ENCODE data around the gene PDCD1. TPM values are rescaled to one million over a fixed set of nuclear protein-coding genes. Genes with fewer than 3 reads are reported as not detected.

The PDCD1 gene
- total and polyA plus RNA-seq, 2 donors (not counting 1 experiment from before 2014, with no cell fraction given): 0.28 to 1.3 TPM

- ChIA-PET CTCF (no interaction called here), POLR2A (no interaction called here)
- no peaks in the 10 kb centered on the region for H3K79me2 ChIP-seq (ENCODE audit: control insufficient read depth, insufficient read depth, low read length)
- H3K36me3 ChIP-seq (replicated peaks in 1 of 2; ENCODE audit: control extremely low read depth in 1 of 2, control insufficient read depth in 1 of 2, extremely low read depth in 1 of 2, insufficient read depth in 2 of 2, low read length in 1 of 2): no peaks in the 10 kb centered on the region
- H3K4me1 ChIP-seq (ENCODE audit: control insufficient read depth in 2 of 2, insufficient read depth in 2 of 2, low read length in 2 of 2): peaks cover 19 to 40% of the 10 kb centered on the region in 2 donors
- ATAC-seq (ENCODE audit: low read depth) (no peak), DNase-seq (no peak)
- H3K27ac Mint-ChIP-seq: no peak overlapping the region
- no peak overlapping the region for H2AFZ ChIP-seq (ENCODE audit: insufficient read depth, low read depth, low read length, poor library complexity, severe bottlenecking)
- H3K9ac ChIP-seq (ENCODE audit: low read length): no peak overlapping the region
- no peak for TF ChIP-seq EZH2 (IDR thresholded peaks at IDR 0.05; ENCODE audit: borderline replicate concordance, insufficient read depth, low read depth, low read length, poor library complexity, severe bottlenecking)
- TF ChIP-seq CTCF (IDR thresholded peaks at IDR 0.05): no peak
- no peaks in the 10 kb centered on the region for H3K9me3 Mint-ChIP-seq (ENCODE audit: insufficient read depth)
- H4K20me1 ChIP-seq (ENCODE audit: control insufficient read depth, insufficient read depth, low read length, poor library complexity, severe bottlenecking): no peaks in the 10 kb centered on the region
- no peak overlapping the region for H3K27ac ChIP-seq (ENCODE audit: low read length in 2 of 2)
- no peak overlapping the region for H3K4me3 Mint-ChIP-seq
- peaks cover 0 to 58% (median 41%) of the 10 kb centered on the region in 4 experiments for H3K27me3 ChIP-seq (replicated peaks in 1 of 4; ENCODE audit: control extremely low read depth in 1 of 4, control insufficient read depth in 3 of 4, insufficient read depth in 4 of 4, low read length in 3 of 4)
- 24% methylated on average over 26 of the region's 31 CpGs for WGBS (ENCODE audit: insufficient coverage)
- peaks cover 0 to 19% (median 0%) of the 10 kb centered on the region in 3 donors for H3K9me3 ChIP-seq (ENCODE audit: control extremely low read depth in 1 of 3, control insufficient read depth in 2 of 3, insufficient read depth in 1 of 3, low read length in 2 of 3)
- peaks cover 31% of the 10 kb centered on the region for H3K27me3 Mint-ChIP-seq
- H3K4me3 ChIP-seq (ENCODE audit: control extremely low read depth in 1 of 5, extremely low read depth in 1 of 5, insufficient read depth in 1 of 5, low read depth in 2 of 5, low read length in 4 of 5): no peak overlapping the region
- intact Hi-C loops (cut with micrococcal nuclease): no loop called here
- H3K4me1 Mint-ChIP-seq: peaks cover 36% of the 10 kb centered on the region
- no peak overlapping the region for H3K4me2 ChIP-seq (replicated peaks; ENCODE audit: low read depth, low read length, poor library complexity, severe bottlenecking)
Measured at GRCh38 chr2:241865957-241866789, 7.5 kb upstream of the PDCD1 start.

GRCh38 chr2:241865416-241865956, 6.8 kb upstream of the PDCD1 start:
- TF ChIP-seq EZH2 (IDR thresholded peaks at IDR 0.05; ENCODE audit: borderline replicate concordance, insufficient read depth, low read depth, low read length, poor library complexity, severe bottlenecking) (no peak), CTCF (IDR thresholded peaks at IDR 0.05) (no peak)
- H3K4me3 ChIP-seq (ENCODE audit: control extremely low read depth in 1 of 5, extremely low read depth in 1 of 5, insufficient read depth in 1 of 5, low read depth in 2 of 5, low read length in 4 of 5): no peak overlapping the region
- DNase-seq (no peak), ATAC-seq (ENCODE audit: low read depth) (no peak)
- H3K4me2 ChIP-seq (replicated peaks; ENCODE audit: low read depth, low read length, poor library complexity, severe bottlenecking): no peak overlapping the region
- H3K9ac ChIP-seq (ENCODE audit: low read length): no peak overlapping the region
- 88% methylated on average over 3 of the region's 3 CpGs for WGBS (ENCODE audit: insufficient coverage)
- H4K20me1 ChIP-seq (ENCODE audit: control insufficient read depth, insufficient read depth, low read length, poor library complexity, severe bottlenecking): no peaks in the 10 kb centered on the region
- no peak overlapping the region for H2AFZ ChIP-seq (ENCODE audit: insufficient read depth, low read depth, low read length, poor library complexity, severe bottlenecking)
- POLR2A ChIA-PET: no interaction called here
- Mint-ChIP-seq H3K27me3 (peaks cover 32% of the 10 kb centered on the region), H3K4me1 (peaks cover 34% of the 10 kb centered on the region), H3K27ac (no peak overlapping the region), H3K9me3 (ENCODE audit: insufficient read depth) (no peaks in the 10 kb centered on the region), H3K4me3 (no peak overlapping the region)
- H3K79me2 ChIP-seq (ENCODE audit: control insufficient read depth, insufficient read depth, low read length): no peaks in the 10 kb centered on the region
- intact Hi-C loops (cut with micrococcal nuclease): no loop called here
- CTCF ChIA-PET: no interaction called here
- H3K27ac ChIP-seq (ENCODE audit: low read length in 2 of 2): no peak overlapping the region
- H3K27me3 ChIP-seq (replicated peaks in 1 of 4; ENCODE audit: control extremely low read depth in 1 of 4, control insufficient read depth in 3 of 4, insufficient read depth in 4 of 4, low read length in 3 of 4): peaks cover 0 to 62% (median 39%) of the 10 kb centered on the region in 4 experiments
- no peaks in the 10 kb centered on the region for H3K36me3 ChIP-seq (replicated peaks in 1 of 2; ENCODE audit: control extremely low read depth in 1 of 2, control insufficient read depth in 1 of 2, extremely low read depth in 1 of 2, insufficient read depth in 2 of 2, low read length in 1 of 2)
- peaks cover 0 to 19% (median 0%) of the 10 kb centered on the region in 3 donors for H3K9me3 ChIP-seq (ENCODE audit: control extremely low read depth in 1 of 3, control insufficient read depth in 2 of 3, insufficient read depth in 1 of 3, low read length in 2 of 3)
- H3K4me1 ChIP-seq (ENCODE audit: control insufficient read depth in 2 of 2, insufficient read depth in 2 of 2, low read length in 2 of 2): peaks cover 22 to 43% of the 10 kb centered on the region in 2 donors
